Esophagus squamous epithelium (tissue), 4 donors: ENCODE data around the gene LRRN1.
"Not testable (repeated sequence)": the region's sequence is repeated elsewhere in the genome, so short reads cannot be mapped to it uniquely, and the experiment has no call there.

Experiments
- CTCF ChIP-seq, 6 experiments: fragments of 450-650 bp in 4 of 6; fragments of 200-600 bp in 2 of 6; sonication (generic) in 2 of 6; IDR thresholded peaks; one replicate each; pipeline ENCODE4 v1.5.1; 2016 to 2019; ENCODE audit warnings: antibody characterized with exemption in 6 of 6, mild to moderate bottlenecking in 4 of 6, moderate library complexity in 4 of 6
- POLR2A ChIP-seq, 4 donors: fragments of 450-650 bp; IDR thresholded peaks; one replicate each; pipeline ENCODE4 v1.6.1; 2017; ENCODE audit warnings: antibody characterized with exemption in 4 of 4, mild to moderate bottlenecking in 4 of 4, moderate library complexity in 3 of 4

- TF ChIP-seq POLR2A, CTCF (IDR thresholded peaks at IDR 0.05): not testable (repeated sequence)
These were observed 88.1 kb downstream of the LRRN1 start for GRCh38 chr3:3887311-3887710.
